Gastroesophageal sphincter (tissue), 4 donors: Measurements from ENCODE around the gene DENND1B. TPM values are rescaled to one million over a fixed set of nuclear protein-coding genes. Genes with fewer than 3 reads are reported as not detected.
"Not testable (repeated sequence)": the region's sequence is repeated elsewhere in the genome, so short reads cannot be mapped to it uniquely, and the experiment has no call there.

Source experiments
- ATAC-seq: fragments of 150-250 bp; one replicate; pipeline ENCODE4 v1.9.1; 2016; ENCODE audit warnings: mild to moderate bottlenecking, moderate library complexity
- H3K27ac ChIP-seq, 4 donors: fragments of 200-600 bp; sonication (generic) in 3 of 4; 1 replicate in 3 of 4; 2 replicates in 1 of 4; pipeline ENCODE4 v1.5.1; 2016 to 2019
- H3K27me3 ChIP-seq: fragments of 200-600 bp; sonication (generic); one replicate; pipeline ENCODE4 v1.5.1; 2019
- H3K36me3 ChIP-seq, 2 donors: fragments of 200-600 bp; sonication (generic); one replicate each; pipeline ENCODE4 v1.5.1; 2019; ENCODE audit warnings: control low read depth in 1 of 2
- H3K4me1 ChIP-seq, 3 donors: fragments of 200-600 bp; sonication (generic); 1 replicate in 2 of 3; 2 replicates in 1 of 3; pipeline ENCODE4 v1.5.1; 2016 to 2019; ENCODE audit warnings: control low read depth in 2 of 3
- H3K4me3 ChIP-seq, 2 donors: fragments of 200-600 bp; sonication (generic); one replicate each; pipeline ENCODE4 v1.5.1; 2019; ENCODE audit warnings: mild to moderate bottlenecking in 1 of 2, moderate library complexity in 1 of 2
- H3K9me3 ChIP-seq, 3 donors: fragments of 200-600 bp; sonication (generic); one replicate each; pipeline ENCODE4 v1.5.1; 2017 to 2019; ENCODE audit warnings: control low read depth in 2 of 3
- EP300 ChIP-seq: sonication (generic); formaldehyde crosslinking; IDR thresholded peaks from one replicate; pipeline ENCODE4 v1.6.1; 2017; ENCODE audit warnings: antibody characterized with exemption, mild to moderate bottlenecking
- POLR2A ChIP-seq, 2 donors: fragments of 450-650 bp; IDR thresholded peaks; one replicate each; pipeline ENCODE4 v1.6.1; 2017; ENCODE audit warnings: antibody characterized with exemption in 2 of 2, mild to moderate bottlenecking in 2 of 2, moderate library complexity in 1 of 2
- POLR2AphosphoS5 ChIP-seq: sonication (generic); formaldehyde crosslinking; IDR thresholded peaks from one replicate; pipeline ENCODE4 v1.6.1; 2017; ENCODE audit warnings: antibody characterized with exemption
- WGBS, 2 donors: methylation state at CpG; one replicate each; pipeline ENCODE4 v1.1.5; 2018; ENCODE audit warnings: low coverage in 1 of 2; 5-methylcytosine and 5-hydroxymethylcytosine counted together
- total RNA-seq, 4 donors: library from RNA; depleted of rRNA; stranded (reverse); fragments of >200 nt; gene quantifications; one replicate each; pipeline ENCODE4 v1.1.0, GENCODE V29; 2016
- TF ChIP-seq, protein P1 (sequence below), 4 experiments: fragments of 200-600 bp in 2 of 4; fragments of 450-650 bp in 2 of 4; sonication (generic) in 1 of 4; IDR thresholded peaks; one replicate each; pipeline ENCODE4 v1.5.1; 2017 to 2019; ENCODE audit warnings: antibody characterized with exemption in 4 of 4, mild to moderate bottlenecking in 2 of 4, moderate library complexity in 2 of 4

The DENND1B gene
- total RNA-seq, 4 donors from 2014 or later = 8.3 to 11.5 (median 8.8) TPM

DNA sequence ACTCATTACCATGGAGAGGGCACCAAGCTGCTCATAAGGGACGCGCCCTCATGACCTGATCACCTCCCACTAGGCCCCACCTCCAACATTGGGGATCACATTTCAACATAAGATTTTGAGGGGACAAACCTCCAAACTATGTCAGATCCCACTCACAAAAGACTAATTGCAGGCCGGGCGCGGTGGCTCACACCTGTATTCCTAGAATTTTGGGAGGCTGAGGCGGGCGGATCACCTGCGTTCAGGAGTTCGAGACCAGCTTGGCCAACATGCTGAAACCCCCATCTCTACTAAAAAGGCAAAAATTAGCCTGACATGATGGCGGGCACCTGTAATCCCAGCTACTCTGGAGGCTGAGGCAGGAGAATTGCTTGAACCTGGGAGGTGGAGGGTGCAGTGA is 278.6 kb downstream of the DENND1B start:
- Histone ChIP-seq H3K4me1 (no peaks in the 10 kb centered on the region), H3K9me3 (no peaks in the 10 kb centered on the region), H3K27me3 (no peaks in the 10 kb centered on the region), H3K4me3 (no peak overlapping the region), H3K36me3 (no peaks in the 10 kb centered on the region), H3K27ac (no peak overlapping the region)
- WGBS, 2 donors = 42% methylated on average over 2 of the region's 10 CpGs; no CpG with 5 or more reads in 1 of the 2 donors
- no peak for ATAC-seq
- TF ChIP-seq POLR2A (IDR thresholded peaks at IDR 0.05) (no peak), POLR2AphosphoS5 (no peak), EP300 (no peak)
- TF ChIP-seq, protein P1, sequence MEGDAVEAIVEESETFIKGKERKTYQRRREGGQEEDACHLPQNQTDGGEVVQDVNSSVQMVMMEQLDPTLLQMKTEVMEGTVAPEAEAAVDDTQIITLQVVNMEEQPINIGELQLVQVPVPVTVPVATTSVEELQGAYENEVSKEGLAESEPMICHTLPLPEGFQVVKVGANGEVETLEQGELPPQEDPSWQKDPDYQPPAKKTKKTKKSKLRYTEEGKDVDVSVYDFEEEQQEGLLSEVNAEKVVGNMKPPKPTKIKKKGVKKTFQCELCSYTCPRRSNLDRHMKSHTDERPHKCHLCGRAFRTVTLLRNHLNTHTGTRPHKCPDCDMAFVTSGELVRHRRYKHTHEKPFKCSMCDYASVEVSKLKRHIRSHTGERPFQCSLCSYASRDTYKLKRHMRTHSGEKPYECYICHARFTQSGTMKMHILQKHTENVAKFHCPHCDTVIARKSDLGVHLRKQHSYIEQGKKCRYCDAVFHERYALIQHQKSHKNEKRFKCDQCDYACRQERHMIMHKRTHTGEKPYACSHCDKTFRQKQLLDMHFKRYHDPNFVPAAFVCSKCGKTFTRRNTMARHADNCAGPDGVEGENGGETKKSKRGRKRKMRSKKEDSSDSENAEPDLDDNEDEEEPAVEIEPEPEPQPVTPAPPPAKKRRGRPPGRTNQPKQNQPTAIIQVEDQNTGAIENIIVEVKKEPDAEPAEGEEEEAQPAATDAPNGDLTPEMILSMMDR (IDR thresholded peaks at IDR 0.05) = no peak

DNA sequence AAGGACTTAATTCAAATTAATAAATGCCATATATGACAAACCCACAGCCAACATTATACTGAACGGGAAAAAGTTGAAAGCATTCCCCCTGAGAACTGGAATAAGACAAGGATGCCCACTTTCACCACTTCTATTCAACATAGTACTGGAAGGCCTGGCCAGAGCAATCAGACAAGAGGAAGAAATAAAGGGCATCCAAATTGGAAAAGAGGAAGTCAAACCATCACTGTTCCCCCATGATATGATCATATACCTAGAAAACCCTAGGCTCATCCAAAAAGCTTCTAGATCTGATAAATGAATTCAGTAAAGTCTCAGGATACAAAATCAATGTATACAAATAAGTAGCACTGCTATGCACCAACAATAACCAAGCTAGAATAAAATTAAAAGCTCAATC is 283.8 kb downstream of the DENND1B start:
- not testable (repeated sequence) for ATAC-seq, H3K9me3 ChIP-seq
- WGBS, 2 donors = 75 to 100% methylated on average over 1 of the region's 1 CpG

DNA sequence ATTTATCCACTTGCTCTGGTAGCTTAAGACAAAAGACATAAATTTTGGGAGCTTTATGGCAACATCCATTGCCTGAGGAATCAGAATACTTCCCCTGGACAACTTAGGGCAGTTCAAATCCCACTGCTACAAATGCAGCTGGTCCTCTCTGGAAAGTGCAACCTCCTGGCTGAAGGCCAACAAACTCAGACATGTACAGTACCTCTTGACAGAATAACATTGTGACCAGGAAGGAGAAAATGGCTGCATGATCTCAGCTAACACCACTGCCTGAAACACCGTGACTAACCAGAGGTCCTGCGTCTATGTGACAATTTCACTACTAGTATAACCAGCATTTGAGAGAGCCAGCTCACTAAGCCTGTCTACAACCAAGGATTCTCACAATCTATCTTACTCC is 288.3 kb downstream of the DENND1B start:
- no peaks in the 10 kb centered on the region for H3K27me3 ChIP-seq
- no peak overlapping the region for H3K4me3 ChIP-seq
- no peaks in the 10 kb centered on the region for H3K9me3 ChIP-seq
- TF ChIP-seq, protein P1 (IDR thresholded peaks at IDR 0.05) = no peak
- no peak for TF ChIP-seq POLR2AphosphoS5
- TF ChIP-seq POLR2A (IDR thresholded peaks at IDR 0.05) = no peak
- no peak for TF ChIP-seq EP300
- H3K36me3 ChIP-seq = no peaks in the 10 kb centered on the region
- H3K27ac ChIP-seq = no peak overlapping the region
- H3K4me1 ChIP-seq = no peaks in the 10 kb centered on the region
- ATAC-seq = no peak
- WGBS, 2 donors = 70% methylated on average over 2 of the region's 2 CpGs; no CpG with 5 or more reads in 1 of the 2 donors

More for the DNA sequence above, 283.8 kb downstream of the DENND1B start:
- not testable (repeated sequence) for H3K27ac ChIP-seq, H3K27me3 ChIP-seq, H3K4me3 ChIP-seq, H3K36me3 ChIP-seq, H3K4me1 ChIP-seq

DNA sequence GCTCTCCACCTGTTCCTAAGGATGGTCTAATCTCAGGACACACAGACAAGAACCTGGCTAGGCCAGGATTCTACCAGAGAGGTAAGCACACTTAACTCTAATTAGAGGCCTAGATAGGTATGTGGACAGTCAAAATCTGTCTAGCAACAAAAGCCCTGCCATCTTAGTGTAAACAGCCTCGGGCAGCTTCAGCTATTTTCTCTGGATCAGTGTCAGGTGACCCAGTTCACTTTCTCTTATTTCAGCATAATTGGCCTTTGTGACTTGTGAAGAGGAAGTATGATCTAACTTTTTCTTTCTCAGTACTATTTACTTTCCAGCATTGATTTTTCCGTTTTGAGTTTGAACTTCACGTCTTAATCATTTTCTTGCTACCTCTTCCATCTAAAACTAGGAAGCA is 289.5 kb downstream of the DENND1B start:
- WGBS, 2 donors = 57% methylated on average over 3 of the region's 3 CpGs
- TF ChIP-seq POLR2A (IDR thresholded peaks at IDR 0.05) (no peak), POLR2AphosphoS5 (no peak), EP300 (no peak)
- TF ChIP-seq, protein P1 (IDR thresholded peaks at IDR 0.05) = no peak
- ATAC-seq = no peak

DNA sequence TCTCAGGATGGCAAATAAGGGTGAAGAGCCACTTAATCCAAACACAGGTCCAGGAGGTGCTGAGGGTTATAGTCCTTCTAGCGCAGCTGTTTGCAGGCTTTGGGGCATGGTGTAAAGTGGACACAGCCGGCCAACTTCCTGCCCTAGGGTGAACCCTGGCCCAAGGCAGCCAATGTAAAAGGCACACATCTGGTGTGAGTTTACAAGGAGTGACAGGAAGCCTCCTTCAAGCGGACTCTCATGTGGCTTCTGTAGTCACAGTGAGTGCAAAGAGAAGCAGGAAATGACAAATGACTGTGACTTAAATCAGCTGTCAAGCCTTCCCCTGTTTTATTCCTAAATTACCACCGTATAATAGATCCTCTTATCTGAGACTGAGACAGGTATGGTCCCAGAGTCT is 294.2 kb downstream of the DENND1B start:
- Histone ChIP-seq H3K27me3 (no peaks in the 10 kb centered on the region), H3K4me1 (no peaks in the 10 kb centered on the region), H3K36me3 (no peaks in the 10 kb centered on the region), H3K27ac (no peak overlapping the region), H3K9me3 (no peaks in the 10 kb centered on the region), H3K4me3 (no peak overlapping the region)
- no peak for ATAC-seq
- TF ChIP-seq POLR2AphosphoS5 (no peak), POLR2A (IDR thresholded peaks at IDR 0.05) (no peak), EP300 (no peak)
- TF ChIP-seq, protein P1 (IDR thresholded peaks at IDR 0.05) = no peak
- 17 to 63% methylated on average over 1 to 4 of the region's 4 CpGs for WGBS, 2 donors

More for the DNA sequence above, 289.5 kb downstream of the DENND1B start:
- Histone ChIP-seq H3K27me3 (no peaks in the 10 kb centered on the region), H3K4me1 (no peaks in the 10 kb centered on the region), H3K4me3 (no peak overlapping the region), H3K9me3 (no peaks in the 10 kb centered on the region), H3K27ac (no peak overlapping the region), H3K36me3 (no peaks in the 10 kb centered on the region)
